ENCODE data around the gene EYS.
"Not testable (repeated sequence)": the region's sequence is repeated elsewhere in the genome, so short reads cannot be mapped to it uniquely, and the experiment has no call there.

The EYS gene

GRCh38 chr6:65449926-65450325 is 257.1 kb downstream of the EYS start:
- no peak for DNase-seq

GRCh38 chr6:65448866-65449265 is 258.2 kb downstream of the EYS start:
- DNase-seq, result no peak

- no peak for DNase-seq
Measured at GRCh38 chr6:65436281-65436680, 270.7 kb downstream of the EYS start.

GRCh38 chr6:65416621-65417020 is 290.4 kb downstream of the EYS start:
- no peak for DNase-seq

- no peak for DNase-seq
Measured at GRCh38 chr6:65410309-65410708, 296.7 kb downstream of the EYS start.

GRCh38 chr6:65402564-65402963 is 304.5 kb downstream of the EYS start:
- DNase-seq, result no peak

GRCh38 chr6:65399355-65400084 is 307.5 kb downstream of the EYS start:
- DNase-seq, result no peak

- DNase-seq, result no peak
Measured at GRCh38 chr6:65398851-65399250, 308.2 kb downstream of the EYS start.

GRCh38 chr6:65350530-65350929 is 356.5 kb downstream of the EYS start:
- DNase-seq, result no peak

GRCh38 chr6:65302655-65303054 is 404.4 kb downstream of the EYS start:
- not testable (repeated sequence) for DNase-seq

GRCh38 chr6:65299236-65299635 is 407.8 kb downstream of the EYS start:
- DNase-seq, result no peak

- no peak for DNase-seq
Measured at GRCh38 chr6:65295812-65296211, 411.2 kb downstream of the EYS start.

GRCh38 chr6:65289491-65289890 is 417.5 kb downstream of the EYS start:
- no peak for DNase-seq

GRCh38 chr6:65285275-65285674 is 421.8 kb downstream of the EYS start:
- DNase-seq, result no peak

GRCh38 chr6:65280060-65280459 is 427.0 kb downstream of the EYS start:
- DNase-seq, result no peak

- DNase-seq, result no peak
Measured at GRCh38 chr6:65262241-65262640, 444.8 kb downstream of the EYS start.

GRCh38 chr6:65259982-65260381 is 447.0 kb downstream of the EYS start:
- no peak for DNase-seq

- no peak for DNase-seq
Measured at GRCh38 chr6:65259059-65259458, 448.0 kb downstream of the EYS start.

GRCh38 chr6:65253041-65253440 is 454.0 kb downstream of the EYS start:
- no peak for DNase-seq

GRCh38 chr6:65248101-65248610 is 458.9 kb downstream of the EYS start:
- DNase-seq, result no peak

- no peak for DNase-seq
Measured at GRCh38 chr6:65231616-65232015, 475.4 kb downstream of the EYS start.

- DNase-seq, result no peak
Measured at GRCh38 chr6:65229825-65230224, 477.2 kb downstream of the EYS start.

GRCh38 chr6:65221153-65221552 is 485.9 kb downstream of the EYS start:
- DNase-seq, result no peak

GRCh38 chr6:65202738-65203137 is 504.3 kb downstream of the EYS start:
- DNase-seq, result no peak

GRCh38 chr6:65199683-65200082 is 507.3 kb downstream of the EYS start:
- no peak for DNase-seq

All from activated T-cell treated with anti-CD3 and anti-CD28 coated beads, Interleukin-2, amount 50 U/mL, for 1 hour (primary cell).